Activated CD8-positive, alpha-beta memory T cell treated with anti-CD3 and anti-CD28 coated beads for 1 hour (primary cell): ENCODE measurements around the gene MTMR3.
"Not testable (repeated sequence)": the region's sequence is repeated elsewhere in the genome, so short reads cannot be mapped to it uniquely, and the experiment has no call there.

Experiments
- DNase-seq, 2 donors: peaks; one replicate each; pipeline ENCODE4 v3.0.0-alpha.2; 2020; ENCODE audit warnings: low read depth in 1 of 2; ENCODE audit errors: extremely low read depth in 1 of 2

MTMR3 gene

DNA sequence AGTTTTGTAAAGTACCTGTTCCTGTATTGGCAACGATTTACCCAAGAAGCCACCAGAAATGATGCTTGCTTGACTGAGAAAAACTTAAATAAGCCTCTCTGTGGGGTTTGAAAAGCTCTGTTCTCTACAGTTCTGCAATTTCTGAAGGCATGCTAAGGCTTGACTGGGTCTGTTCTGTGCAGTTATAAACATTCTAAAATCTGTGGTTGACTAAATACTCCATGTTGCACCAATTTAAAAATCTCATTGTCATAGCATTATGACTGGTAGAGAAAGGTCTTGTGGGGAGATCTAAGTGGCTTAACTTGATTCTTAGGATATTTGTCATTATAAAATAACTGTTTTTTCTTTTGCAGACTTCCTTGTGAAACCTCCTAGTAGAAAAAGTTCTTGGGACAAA is 73.7 kb downstream of the MTMR3 start:
- DNase-seq = no peak

DNA sequence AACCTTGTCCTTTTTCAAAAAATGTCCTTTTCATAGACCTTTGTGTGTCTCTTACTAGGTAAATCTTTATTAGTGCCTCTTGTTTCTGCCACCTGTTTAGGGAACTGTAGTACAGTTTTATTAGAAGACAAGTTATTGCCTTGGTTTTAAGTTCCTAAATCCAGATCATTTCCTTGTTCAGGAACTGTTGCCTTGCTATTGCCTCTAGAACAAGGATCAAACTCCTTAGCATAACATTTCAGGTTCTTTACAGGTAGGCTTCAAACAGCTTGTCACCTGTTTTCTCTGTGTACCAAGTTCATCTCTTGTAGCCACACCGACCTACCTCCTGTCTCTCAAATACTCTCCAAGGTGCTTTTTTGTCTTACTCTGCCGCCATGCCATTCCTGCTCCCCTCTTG is 75.2 kb downstream of the MTMR3 start:
- no peak for DNase-seq

DNA sequence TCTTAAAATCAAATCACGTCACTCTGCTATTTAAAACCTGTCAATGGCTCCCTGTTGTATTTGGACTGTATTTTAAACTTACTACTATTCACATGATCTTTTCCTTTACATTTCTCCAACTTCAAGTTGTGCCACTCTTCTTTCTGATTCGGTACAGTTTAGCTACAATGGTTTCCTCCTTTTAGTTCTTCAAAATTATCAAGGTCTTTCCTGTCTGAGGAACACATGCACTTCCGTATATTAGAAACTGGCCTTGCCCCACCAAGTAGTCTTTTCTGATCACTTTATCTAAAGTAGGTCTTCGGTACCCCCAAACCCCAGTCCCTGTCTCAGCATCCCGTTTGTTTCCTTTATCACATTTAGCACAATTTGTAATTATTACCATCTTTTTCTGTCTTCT is 81.8 kb downstream of the MTMR3 start:
- DNase-seq = no peak

DNA sequence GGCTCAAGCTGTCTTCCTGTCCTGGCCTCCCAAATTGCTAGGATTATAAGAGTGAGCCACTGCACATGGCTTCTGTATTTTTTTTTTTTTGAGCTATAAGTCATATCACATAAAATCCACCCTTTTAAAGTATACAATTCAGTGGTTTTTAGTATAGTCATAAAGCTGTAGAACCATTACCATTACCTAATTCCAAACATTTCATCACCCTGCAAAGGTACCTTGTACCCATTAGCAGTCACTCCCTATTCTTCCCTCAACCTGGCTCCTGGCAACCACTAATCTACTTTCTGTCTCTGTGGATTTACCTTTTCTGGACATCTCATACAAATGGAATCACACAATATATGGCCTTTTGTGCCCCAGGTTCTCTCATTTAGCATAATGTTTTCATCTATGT is 84.5 kb downstream of the MTMR3 start:
- DNase-seq = no peak

DNA sequence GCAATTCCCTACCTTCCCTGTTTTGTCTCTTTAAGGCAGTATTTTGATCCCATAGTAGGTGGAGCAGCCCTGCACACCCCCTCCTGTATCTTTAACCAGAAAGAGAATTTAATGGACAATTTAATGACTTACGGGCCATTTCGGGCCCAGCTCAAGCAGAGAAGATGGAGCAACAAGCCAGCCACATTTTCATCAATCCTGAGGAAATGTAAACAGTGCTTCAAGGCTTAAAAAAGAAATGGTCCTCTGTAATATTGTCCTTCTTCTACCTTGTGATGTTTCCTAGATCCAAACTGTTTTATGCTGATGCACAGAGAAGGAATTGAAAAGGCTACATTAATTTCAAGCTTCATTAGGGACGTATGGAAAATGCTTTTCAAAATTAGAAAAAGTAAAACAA is 88.6 kb downstream of the MTMR3 start:
- no peak for DNase-seq

DNA sequence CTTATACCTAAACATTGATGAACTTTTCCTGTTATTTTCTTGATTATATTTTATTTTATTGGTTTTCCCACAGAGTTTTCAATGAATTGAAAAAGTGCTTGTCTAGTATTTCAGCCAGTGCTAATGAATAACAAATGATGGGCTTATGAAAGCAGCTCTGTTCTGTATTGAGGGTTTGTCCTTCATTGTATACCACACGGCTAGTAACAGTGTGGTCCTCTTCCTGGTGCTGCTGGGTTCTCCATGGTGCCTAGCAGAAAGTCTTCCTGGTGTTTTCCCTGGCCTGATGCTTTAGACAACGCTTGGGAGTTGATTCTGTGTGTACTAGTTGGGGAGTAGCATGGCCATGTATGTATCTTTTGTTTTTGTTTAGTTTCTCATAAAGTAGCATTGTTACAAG is 89.1 kb downstream of the MTMR3 start:
- no peak for DNase-seq

DNA sequence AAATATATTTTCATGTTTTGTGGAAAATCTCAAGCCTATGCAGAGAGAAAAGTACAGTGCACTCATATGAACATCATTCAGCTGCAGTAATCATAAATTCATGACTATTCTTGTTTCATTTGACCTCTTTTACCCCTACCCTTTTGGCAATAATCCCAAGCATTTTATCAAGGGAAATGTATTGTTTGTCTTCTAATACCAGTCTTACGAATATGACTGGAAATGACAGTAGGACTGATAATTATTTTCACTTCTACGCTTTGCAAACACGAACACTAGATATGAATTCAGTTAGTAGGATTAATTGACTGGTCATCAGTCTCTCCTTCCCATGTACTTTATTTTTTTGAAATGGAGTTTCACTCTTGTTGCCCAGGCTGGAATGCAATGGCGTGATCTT is 90.3 kb downstream of the MTMR3 start:
- DNase-seq = no peak

DNA sequence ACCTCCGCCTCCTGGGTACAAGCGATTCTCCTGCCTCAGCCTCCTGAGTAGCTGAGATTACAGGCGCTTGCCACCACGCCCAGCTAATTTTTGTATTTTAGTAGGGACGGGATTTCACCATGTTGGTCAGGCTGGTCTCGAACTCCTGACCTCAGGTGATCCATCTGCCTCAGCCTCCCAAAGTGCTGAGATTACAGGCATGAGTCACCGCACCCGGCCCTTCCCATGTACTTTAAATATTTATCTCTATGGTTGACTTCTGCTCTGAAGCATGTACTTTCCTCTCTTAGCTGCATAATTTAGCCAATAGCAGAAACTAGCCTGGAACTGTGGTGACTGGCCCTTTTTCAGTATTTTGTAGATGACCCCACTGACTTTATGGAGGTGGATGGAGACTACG is 90.7 kb downstream of the MTMR3 start:
- not testable (repeated sequence) for DNase-seq

DNA sequence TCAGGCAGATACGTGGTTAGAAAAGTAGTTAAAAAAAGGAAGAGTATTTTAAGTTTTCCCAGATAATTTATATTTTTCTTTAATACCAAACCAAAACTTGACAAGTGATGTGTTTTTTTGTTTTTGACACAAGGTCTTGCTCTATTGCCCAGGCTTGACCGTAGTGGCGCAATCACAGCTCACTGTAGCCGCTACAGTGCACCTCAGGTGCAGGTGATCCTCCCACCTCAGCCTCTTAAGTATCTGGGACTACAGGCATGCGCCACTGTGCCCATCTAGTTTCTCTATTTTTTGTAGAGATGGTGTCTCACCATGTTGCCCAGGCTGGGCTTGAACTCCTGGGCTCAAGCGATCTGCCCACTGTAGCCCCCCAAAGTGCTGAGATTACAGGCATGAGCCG is 92.5 kb downstream of the MTMR3 start:
- no peak for DNase-seq

DNA sequence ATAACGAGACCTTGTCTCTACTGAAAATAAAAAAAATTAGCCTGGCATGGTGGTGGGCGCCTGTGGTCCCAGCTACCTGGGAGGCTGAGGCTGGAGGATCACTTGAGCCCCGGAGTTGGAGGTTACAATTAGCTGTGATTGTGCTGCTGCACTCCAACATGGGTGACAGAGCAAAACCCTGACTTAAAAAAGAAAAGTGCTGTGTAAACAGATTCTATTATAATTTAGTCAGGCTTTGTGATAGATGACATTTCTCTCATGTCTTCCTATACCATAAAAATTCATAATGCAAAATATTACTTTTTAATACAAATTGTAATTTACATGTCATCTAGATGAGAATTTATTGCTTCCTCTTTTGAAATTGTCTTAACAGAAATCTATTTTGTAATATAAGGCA is 94.1 kb downstream of the MTMR3 start:
- DNase-seq = no peak

DNA sequence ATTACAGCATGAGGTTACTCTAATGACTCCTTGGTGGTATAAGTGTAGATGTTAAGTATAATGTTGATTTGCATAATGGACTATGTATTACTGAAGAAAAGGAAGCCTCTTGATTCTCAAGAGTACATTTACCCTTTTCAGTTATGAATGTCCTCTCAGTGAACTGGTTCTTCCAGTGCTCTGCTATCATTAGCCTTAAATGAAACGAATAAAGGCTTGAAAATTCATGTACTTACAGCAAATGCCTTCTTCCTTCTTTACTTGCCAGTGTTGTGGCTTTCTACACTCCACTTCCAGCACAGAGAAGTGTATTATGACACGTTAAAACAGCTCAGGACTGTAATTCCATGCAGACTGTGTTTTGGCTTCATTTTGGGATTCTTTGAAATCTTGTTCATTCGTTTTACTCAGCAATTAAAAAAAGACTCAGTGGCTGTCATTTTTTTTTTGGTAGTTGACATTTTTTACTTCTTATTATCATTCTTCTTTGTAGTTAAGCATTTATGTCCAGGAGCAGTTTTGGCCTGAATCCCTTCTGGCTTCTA is 96.9 kb downstream of the MTMR3 start:
- DNase-seq = no peak

DNA sequence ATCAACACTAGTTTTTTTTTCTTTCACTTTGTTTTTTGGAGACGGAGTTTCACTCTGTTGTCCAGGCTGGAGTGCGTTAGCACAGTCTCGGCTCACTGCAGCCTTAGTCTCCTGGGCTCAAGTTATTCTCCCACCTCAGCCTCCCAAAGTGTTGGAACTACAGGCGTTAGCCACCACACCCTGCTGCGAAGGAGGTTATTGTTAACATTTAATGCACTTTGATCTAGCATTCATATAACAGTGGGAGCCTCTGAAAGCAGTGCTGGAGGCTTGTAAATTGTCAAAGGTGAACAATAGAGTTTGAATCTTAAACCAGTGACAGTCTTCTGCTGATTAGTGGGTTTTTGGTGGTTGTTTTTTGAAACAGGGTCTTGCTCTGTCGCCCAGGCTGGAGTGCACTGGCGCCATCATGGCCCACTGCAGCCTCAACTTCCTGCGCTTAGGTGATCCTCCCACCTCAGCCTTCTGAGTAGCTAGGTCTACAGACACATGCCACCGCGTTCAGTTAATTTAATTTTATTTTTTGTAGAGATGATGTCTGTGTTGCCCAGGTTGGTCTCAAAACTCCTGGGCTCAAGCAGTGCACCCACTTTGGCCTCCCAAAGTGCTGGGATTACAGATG is 100.4 kb downstream of the MTMR3 start:
- no peak for DNase-seq

DNA sequence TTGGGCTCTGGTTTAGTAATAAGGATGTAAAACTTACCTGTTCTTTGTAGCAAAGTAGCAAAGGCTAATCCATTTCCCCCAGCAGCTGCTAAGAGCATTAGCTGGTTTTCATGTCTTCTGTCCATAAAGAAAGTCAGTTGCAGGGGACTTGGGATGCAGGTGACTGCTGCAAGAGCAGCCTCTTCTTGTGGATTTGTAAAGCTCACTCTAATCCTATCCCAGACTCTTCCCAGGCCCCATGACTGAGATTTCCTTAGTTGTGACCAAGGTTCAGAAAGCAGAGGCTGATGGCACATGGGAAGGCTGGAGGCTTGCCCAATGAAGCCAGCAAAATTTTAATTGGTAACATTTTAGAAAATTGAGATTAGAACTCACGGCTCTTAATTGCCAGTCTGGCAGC is 102.9 kb downstream of the MTMR3 start:
- DNase-seq = no peak

DNA sequence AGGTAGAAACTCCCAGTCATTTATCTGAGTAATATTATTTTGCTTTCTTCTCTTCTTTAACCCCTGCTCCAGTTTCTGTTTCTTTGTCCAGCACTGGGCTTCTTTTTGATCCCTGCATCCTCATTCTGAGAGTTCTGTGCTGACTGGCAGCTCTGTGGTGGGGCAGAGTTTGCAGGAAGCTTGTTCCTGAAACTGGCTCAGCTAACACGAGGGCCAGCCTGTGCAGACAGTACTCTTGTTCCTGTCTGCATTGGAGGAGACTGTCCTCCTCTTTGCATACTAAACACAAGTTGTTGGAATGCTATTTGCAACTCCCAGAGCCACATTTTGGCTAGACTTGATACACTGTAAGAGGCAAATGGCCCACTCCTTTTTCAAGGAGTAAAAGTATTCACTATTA is 104.2 kb downstream of the MTMR3 start:
- no peak for DNase-seq

DNA sequence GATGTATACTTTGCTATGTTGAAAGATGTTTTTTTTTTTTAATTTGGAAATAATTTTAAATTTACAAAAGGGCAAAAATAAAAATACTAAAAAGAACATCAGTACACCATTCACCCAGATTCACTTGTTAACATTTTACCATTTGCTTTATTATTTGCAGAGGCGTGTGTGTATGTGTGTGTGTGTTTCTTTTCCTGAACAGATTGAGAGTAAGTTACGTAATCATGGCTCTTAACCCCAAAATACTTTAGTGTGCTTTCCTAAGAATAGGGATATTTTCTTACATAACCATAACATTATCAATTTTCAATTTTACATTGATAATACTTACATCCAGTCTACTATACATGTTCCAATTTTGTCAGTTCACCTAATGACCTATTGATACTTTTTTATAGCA is 105.7 kb downstream of the MTMR3 start:
- DNase-seq = no peak

DNA sequence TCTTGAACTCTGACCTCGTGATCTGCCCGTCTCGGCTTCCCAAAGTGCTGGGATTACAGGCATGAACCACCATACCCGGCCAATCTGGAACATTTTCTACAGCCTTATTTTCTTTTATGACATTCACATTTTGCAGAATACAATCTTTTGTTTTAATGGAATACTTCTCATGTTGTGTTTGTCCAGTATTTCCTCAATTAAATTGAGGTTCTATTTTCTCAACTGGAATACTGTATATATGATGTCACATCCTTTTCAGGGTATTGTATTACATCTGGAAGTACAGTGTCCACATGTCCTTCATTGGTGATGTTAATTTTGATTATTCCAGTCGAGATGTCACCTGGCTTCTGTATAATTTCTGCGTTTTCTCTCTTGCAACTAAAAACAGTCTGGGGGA is 106.5 kb downstream of the MTMR3 start:
- DNase-seq = no peak

DNA sequence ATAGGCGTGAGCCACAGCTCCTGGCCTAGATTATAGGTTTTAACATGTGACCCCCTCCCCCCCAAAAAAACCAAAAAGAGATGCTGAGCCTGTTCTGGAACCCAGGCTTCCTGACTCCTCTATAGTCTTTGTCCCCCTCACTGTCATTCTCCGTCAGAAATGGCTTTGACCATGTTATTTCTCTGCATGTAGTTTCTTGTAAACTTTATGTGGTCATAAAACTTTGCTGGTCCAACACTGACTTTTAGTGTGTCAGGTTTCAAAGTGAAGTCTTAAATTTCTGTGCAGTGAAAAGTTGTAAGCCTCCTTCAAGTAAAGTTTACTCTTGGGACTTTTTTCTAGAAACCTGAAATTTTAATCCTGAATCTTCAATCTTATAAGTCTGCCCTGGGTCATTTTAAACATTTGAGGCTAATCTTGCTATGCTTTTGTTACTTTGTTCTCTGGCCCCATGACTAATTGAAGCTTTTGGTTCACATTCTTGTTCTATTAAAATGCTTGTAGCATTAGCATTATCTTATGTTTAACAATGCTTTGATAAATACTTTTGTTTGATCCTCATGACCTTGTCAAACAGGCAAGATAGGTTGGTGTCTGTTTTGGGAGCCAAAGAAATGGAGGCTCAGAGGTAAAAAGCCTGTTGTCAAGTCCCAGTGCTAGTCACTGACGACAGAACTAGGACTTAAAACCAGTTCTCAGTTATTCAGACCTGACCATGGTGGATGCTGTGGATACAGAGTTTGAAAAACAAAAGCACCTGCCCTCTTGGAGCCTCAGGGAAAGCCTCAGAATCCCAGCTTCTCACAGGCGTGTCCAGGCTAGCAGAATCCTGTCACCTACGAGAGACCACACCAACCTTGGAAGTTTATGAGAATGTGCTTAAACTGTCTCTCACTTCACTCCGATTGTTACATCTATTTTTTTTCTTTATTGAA is 109.6 kb downstream of the MTMR3 start:
- no peak for DNase-seq

DNA sequence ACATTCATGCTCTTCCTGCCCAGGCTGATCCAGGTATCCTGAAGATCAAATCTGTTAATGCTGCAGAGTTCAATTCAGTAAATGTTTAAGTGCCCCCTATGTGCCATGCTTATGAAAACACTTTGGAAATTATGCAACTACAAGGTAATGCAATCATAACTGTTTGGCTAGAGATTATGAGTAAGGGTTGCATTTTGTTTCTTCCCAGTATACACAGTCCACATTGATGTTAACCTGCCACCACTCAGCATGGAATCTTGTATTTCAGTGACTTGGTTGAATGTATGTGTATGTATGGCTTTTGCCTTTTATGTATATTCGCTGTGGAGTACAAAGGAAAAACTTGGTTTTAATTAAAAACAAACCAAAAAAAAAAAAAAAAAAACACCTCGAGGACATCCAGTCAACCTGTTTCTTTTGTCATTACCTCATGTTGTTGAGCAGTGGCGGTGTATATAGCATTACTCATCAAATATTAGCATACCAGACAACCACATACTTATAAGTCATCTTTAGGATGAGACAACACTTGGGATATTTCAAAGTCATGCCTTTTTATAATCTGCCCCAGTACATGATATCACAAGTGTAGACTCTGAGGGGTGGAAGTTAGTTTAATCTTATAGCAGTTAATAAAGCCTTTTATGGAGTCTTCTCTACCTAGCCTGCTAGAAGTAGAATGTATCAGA is 111.2 kb downstream of the MTMR3 start:
- no peak for DNase-seq

DNA sequence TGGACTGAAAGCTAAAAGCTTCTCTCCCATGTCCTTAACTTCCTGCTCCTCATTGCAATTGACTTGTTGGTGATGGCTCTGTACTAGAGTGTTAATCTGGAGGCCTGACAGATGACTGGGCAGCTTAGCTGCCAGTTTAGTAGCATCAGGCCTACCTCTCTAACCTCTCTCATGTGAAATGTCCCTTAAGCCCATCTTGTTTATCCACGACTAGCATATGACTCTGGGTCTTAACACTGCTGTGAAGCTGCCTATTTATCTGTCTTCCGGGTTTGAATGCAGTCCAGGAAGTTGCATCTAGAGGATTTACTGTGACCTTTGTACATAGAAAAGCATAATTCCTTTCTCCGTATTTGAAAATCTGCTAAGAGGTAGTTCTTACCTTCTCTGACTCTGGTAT is 112.0 kb downstream of the MTMR3 start:
- no peak for DNase-seq

DNA sequence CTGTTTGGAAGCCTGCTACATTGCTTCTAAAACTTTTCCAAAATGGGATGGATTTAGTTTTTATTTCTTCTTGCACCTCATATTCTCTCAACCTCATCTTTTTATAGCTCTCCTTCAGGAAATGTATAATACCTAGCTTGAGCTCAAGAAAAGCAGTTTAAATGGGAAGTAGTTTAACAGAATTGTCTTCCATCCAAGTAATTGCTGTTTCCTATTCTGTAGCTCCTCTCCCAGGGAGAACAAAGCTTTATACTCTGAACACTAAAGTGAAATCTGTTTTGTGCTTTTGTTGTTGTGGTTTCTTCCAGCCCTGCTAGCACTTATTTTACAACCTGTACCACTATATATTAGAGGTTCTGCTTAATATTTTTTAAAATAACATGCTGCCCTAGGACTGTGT is 114.1 kb downstream of the MTMR3 start:
- no peak for DNase-seq

DNA sequence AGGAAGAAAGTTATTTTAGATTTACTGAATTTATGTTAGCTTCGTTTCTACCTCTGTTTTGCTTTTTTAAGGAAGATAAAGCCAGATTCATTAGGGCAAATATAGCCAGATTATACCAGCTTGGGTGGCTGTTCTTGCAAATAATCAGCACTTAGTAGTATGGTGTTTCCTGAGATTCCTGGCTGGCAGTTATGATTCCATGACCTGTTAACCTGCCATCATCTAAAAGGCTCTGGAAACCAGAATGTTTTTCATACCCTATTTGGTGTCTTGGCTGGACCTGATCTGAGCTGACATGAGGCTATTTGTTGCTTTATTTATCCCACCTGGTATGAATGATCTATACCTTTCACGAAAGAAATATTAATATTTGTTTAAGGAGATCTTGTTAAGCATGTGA is 114.5 kb downstream of the MTMR3 start:
- DNase-seq = no peak
